HCT116 (cell line): ENCODE results near the gene C2orf76. TPM values are rescaled to one million over a fixed set of nuclear protein-coding genes. Genes with fewer than 3 reads are reported as not detected.

Source experiments
- ATAC-seq: fragments of 200-7000 bp; cut with Tn5 transposase; 2 replicates; pipeline ENCODE4 v1.9.1; 2020; ENCODE audit warnings: mild to moderate bottlenecking, moderate library complexity
- BruUV-seq: library from RNA; stranded (reverse); fragments of 400-500 nt; replicated peaks from 2 replicates; lab custom pipeline; 2021; lab: Mats Ljungman, UMichigan
- CTCF ChIA-PET: fragments of 300-600 bp; sonication (Branson Sonifier 250); formaldehyde crosslinking; loops from one replicate; lab custom pipeline; 2021; ENCODE audit warnings: antibody characterized with exemption; lab: Charles Lee
- POLR2A ChIA-PET: fragments of 300-600, 350-600 bp; sonication (Branson Sonifier 250); formaldehyde crosslinking; loops from one replicate; lab custom pipeline; 2021; ENCODE audit warnings: antibody characterized with exemption; lab: Charles Lee
- RAD21 ChIA-PET, 2 experiments: fragments of 300-600 bp; sonication (Branson Sonifier 250); formaldehyde crosslinking; loops; one replicate each; lab custom pipeline; 2023; ENCODE audit warnings: low total read pairs in 2 of 2; ENCODE audit not compliant: uncharacterized antibody in 2 of 2, unreplicated experiment in 2 of 2, low non-redundant PET in 1 of 2; lab: Charles Lee
- DNase-seq: peaks from one replicate; pipeline ENCODE4 v3.0.0-alpha.2; 2010; ENCODE audit warnings: low read depth, low spot score
- H2AFZ ChIP-seq: fragments of 200-600 bp; shearing (Covaris generic), sonication (generic); 2 replicates; pipeline ENCODE4 v1.6.1; 2017; ENCODE audit warnings: low read depth, mixed run types, mixed read lengths, antibody characterized with exemption, low read length; ENCODE audit not compliant: poor library complexity, severe bottlenecking
- H3K27ac ChIP-seq: 2 replicates; pipeline ENCODE4 v1.5.1; 2012; ENCODE audit warnings: low read depth, low read length
- H3K27me3 ChIP-seq: fragments of 200-600 bp; sonication (generic); 2 replicates; pipeline ENCODE4 v1.6.1; 2016; ENCODE audit warnings: mixed run types, low read length, mixed read lengths; ENCODE audit not compliant: insufficient read depth
- H3K36me3 ChIP-seq, 2 experiments: fragments of 200-500 bp in 1 of 2; fragments of 200-600 bp in 1 of 2; sonication (Bioruptor generic) in 1 of 2; sonication (generic) in 1 of 2; 2 replicates each; pipeline versions ENCODE4 v1.5.1 to v1.6.1; 2014 to 2016; ENCODE audit warnings: low read length in 2 of 2, inconsistent platforms in 1 of 2, mixed read lengths in 1 of 2, mixed run types in 1 of 2; ENCODE audit not compliant: insufficient read depth in 2 of 2, control insufficient read depth in 1 of 2
- H3K4me1 ChIP-seq, 2 experiments: fragments of 200-600 bp in 1 of 2; sonication (generic) in 1 of 2; 2 replicates each; pipeline versions ENCODE4 v1.5.1 to v1.6.1; 2012 to 2017; ENCODE audit warnings: low read length in 2 of 2, inconsistent platforms in 1 of 2, mild to moderate bottlenecking in 1 of 2, mixed read lengths in 1 of 2, mixed run types in 1 of 2, moderate library complexity in 1 of 2; ENCODE audit not compliant: insufficient read depth in 2 of 2, control insufficient read depth in 1 of 2
- H3K4me2 ChIP-seq: fragments of 200-600 bp; sonication (generic); 2 replicates; pipeline ENCODE4 v1.6.1; 2017; ENCODE audit warnings: mixed run types, low read length, mixed read lengths
- H3K4me3 ChIP-seq, 2 experiments: fragments of 200-600 bp in 1 of 2; sonication (generic) in 1 of 2; replicated peaks in 1 of 2; 2 replicates each; pipeline ENCODE4 v1.5.1; 2011 to 2016; ENCODE audit warnings: low read length in 2 of 2, control low read depth in 1 of 2, low read depth in 1 of 2, mild to moderate bottlenecking in 1 of 2, mixed read lengths in 1 of 2, mixed run types in 1 of 2
- H3K79me2 ChIP-seq: fragments of 200-600 bp; sonication (generic); 2 replicates; pipeline ENCODE4 v1.6.1; 2017; ENCODE audit warnings: mild to moderate bottlenecking, mixed run types, low read length, moderate library complexity, mixed read lengths; ENCODE audit not compliant: insufficient read depth
- H3K9ac ChIP-seq: fragments of 200-600 bp; sonication (generic); 2 replicates; pipeline ENCODE4 v1.6.1; 2016; ENCODE audit warnings: low read length, mixed read lengths
- H3K9me2 ChIP-seq: fragments of 200-600 bp; sonication (generic), shearing (Covaris generic); 2 replicates; pipeline ENCODE4 v1.6.1; 2017; ENCODE audit warnings: mixed run types, mild to moderate bottlenecking, moderate library complexity; ENCODE audit not compliant: insufficient read depth
- H3K9me3 ChIP-seq, 2 experiments: fragments of 200-500 bp in 1 of 2; fragments of 200-600 bp in 1 of 2; sonication (Bioruptor generic) in 1 of 2; sonication (generic) in 1 of 2; 2 replicates each; pipeline ENCODE4 v1.6.1; 2014 to 2017; ENCODE audit warnings: low read length in 2 of 2, mixed read lengths in 2 of 2, inconsistent platforms in 1 of 2, low read depth in 1 of 2, mild to moderate bottlenecking in 1 of 2, mixed run types in 1 of 2, moderate library complexity in 1 of 2; ENCODE audit not compliant: control insufficient read depth in 1 of 2, insufficient read depth in 1 of 2
- H4K20me1 ChIP-seq: fragments of 200-600 bp; sonication (generic), shearing (Covaris generic); 2 replicates; pipeline ENCODE4 v1.6.1; 2017; ENCODE audit warnings: mixed run types, mild to moderate bottlenecking, moderate library complexity; ENCODE audit not compliant: insufficient read depth
- ATF3 ChIP-seq: IDR thresholded peaks from 2 replicates; pipeline ENCODE4 v1.6.1; 2012
- CBX3 ChIP-seq: IDR thresholded peaks from 2 replicates; pipeline ENCODE4 v1.6.1; 2012; ENCODE audit warnings: low read depth
- CEBPB ChIP-seq: IDR thresholded peaks from 2 replicates; pipeline ENCODE4 v1.6.1; 2012; ENCODE audit warnings: low read depth
- ELF1 ChIP-seq: IDR thresholded peaks from 2 replicates; pipeline ENCODE4 v1.6.1; 2012; ENCODE audit warnings: low read depth, borderline replicate concordance
- POLR2A ChIP-seq: IDR thresholded peaks from 2 replicates; pipeline ENCODE4 v1.7.0; 2011; ENCODE audit warnings: borderline replicate concordance; ENCODE audit not compliant: insufficient read depth, insufficient read length; ENCODE audit errors: extremely low read depth
- RAD21 ChIP-seq: IDR thresholded peaks from 2 replicates; pipeline ENCODE4 v1.6.1; 2012; ENCODE audit warnings: low read depth, mild to moderate bottlenecking
- SRF ChIP-seq: IDR thresholded peaks from 2 replicates; pipeline ENCODE4 v1.6.1; 2012; ENCODE audit warnings: low read depth
- YY1 ChIP-seq: IDR thresholded peaks from 2 replicates; pipeline ENCODE4 v1.6.1; 2011; ENCODE audit warnings: low read length, low read depth, moderate library complexity, mild to moderate bottlenecking; ENCODE audit not compliant: insufficient replicate concordance; ENCODE audit errors: extremely low read depth
- ZBTB33 ChIP-seq: IDR thresholded peaks from 2 replicates; pipeline ENCODE4 v1.6.1; 2011; ENCODE audit warnings: mild to moderate bottlenecking, low read length, moderate library complexity; ENCODE audit not compliant: insufficient replicate concordance; ENCODE audit errors: extremely low read depth
- ZFX ChIP-seq: fragments of 450-650 bp; IDR thresholded peaks from 2 replicates; pipeline ENCODE4 v1.6.1; 2017
- ZNF274 ChIP-seq: fragments of 200-500 bp; sonication (Bioruptor generic); IDR thresholded peaks from 2 replicates; pipeline ENCODE4 v1.6.1; 2014; ENCODE audit warnings: mild to moderate bottlenecking, low read depth, low read length, inconsistent platforms
- intact Hi-C: fragments of 100-400 bp; cut with micrococcal nuclease; formaldehyde crosslinking; loops from 2 replicates; pipeline ENCODE4 v1.10.0; 2022
- total RNA-seq: library from RNA; stranded (reverse); gene quantifications from one replicate; pipeline ENCODE4 v1.2.1, GENCODE V29; 2021; ENCODE audit not compliant: unreplicated experiment
- TF ChIP-seq, protein P1 (sequence below): IDR thresholded peaks from 2 replicates; pipeline ENCODE4 v1.6.1; 2012; ENCODE audit warnings: low read depth

Gene C2orf76
- total RNA-seq, 1 experiment from 2014 or later: 10.5 TPM

- TF ChIP-seq, protein P1, sequence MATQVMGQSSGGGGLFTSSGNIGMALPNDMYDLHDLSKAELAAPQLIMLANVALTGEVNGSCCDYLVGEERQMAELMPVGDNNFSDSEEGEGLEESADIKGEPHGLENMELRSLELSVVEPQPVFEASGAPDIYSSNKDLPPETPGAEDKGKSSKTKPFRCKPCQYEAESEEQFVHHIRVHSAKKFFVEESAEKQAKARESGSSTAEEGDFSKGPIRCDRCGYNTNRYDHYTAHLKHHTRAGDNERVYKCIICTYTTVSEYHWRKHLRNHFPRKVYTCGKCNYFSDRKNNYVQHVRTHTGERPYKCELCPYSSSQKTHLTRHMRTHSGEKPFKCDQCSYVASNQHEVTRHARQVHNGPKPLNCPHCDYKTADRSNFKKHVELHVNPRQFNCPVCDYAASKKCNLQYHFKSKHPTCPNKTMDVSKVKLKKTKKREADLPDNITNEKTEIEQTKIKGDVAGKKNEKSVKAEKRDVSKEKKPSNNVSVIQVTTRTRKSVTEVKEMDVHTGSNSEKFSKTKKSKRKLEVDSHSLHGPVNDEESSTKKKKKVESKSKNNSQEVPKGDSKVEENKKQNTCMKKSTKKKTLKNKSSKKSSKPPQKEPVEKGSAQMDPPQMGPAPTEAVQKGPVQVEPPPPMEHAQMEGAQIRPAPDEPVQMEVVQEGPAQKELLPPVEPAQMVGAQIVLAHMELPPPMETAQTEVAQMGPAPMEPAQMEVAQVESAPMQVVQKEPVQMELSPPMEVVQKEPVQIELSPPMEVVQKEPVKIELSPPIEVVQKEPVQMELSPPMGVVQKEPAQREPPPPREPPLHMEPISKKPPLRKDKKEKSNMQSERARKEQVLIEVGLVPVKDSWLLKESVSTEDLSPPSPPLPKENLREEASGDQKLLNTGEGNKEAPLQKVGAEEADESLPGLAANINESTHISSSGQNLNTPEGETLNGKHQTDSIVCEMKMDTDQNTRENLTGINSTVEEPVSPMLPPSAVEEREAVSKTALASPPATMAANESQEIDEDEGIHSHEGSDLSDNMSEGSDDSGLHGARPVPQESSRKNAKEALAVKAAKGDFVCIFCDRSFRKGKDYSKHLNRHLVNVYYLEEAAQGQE: no peak
- TF ChIP-seq RAD21: no peak
- TF ChIP-seq YY1: no peak
Observed at GRCh38 chr2:119350311-119350998, 16.2 kb downstream of the C2orf76 start (continued).

GRCh38 chr2:119349289-119349688, 17.3 kb downstream of the C2orf76 start:
- Histone ChIP-seq H3K9me3 (no peaks in the 10 kb centered on the region), H3K27ac (no peak overlapping the region), H3K9ac (no peak overlapping the region), H3K4me3 (no peak overlapping the region), H3K9me2 (no peaks in the 10 kb centered on the region), H4K20me1 (no peaks in the 10 kb centered on the region), H3K79me2 (no peaks in the 10 kb centered on the region), H2AFZ (no peak overlapping the region), H3K4me1 (no peaks in the 10 kb centered on the region; a peak in 1 of 4 replicates), H3K36me3 (no peaks in the 10 kb centered on the region), H3K27me3 (no peaks in the 10 kb centered on the region), H3K4me2 (no peak overlapping the region)
- intact Hi-C loops: no loop called here
- ATAC-seq: no peak
- ChIA-PET CTCF (no interaction called here), POLR2A (no interaction called here), RAD21 (no interaction called here)
- no peak for TF ChIP-seq RAD21
- TF ChIP-seq ZBTB33: no peak
- TF ChIP-seq POLR2A: no peak
- no peak for TF ChIP-seq ELF1
- TF ChIP-seq SRF: no peak
- no peak for TF ChIP-seq CEBPB
- TF ChIP-seq, protein P1: no peak
- no peak for TF ChIP-seq ZNF274
- no peak for TF ChIP-seq CBX3
- no peak for TF ChIP-seq ATF3
- no peak for TF ChIP-seq ZFX
- BruUV-seq: no TSS peak
- no peak for DNase-seq
